Measurements from ENCODE around the gene UNC13C. TPM values are rescaled to one million over a fixed set of nuclear protein-coding genes. Genes with fewer than 3 reads are reported as not detected.

The UNC13C gene
- polyA plus RNA-seq, 1 of the 3 experiments (the other 2 are of a cell fraction) = not detected

Other genes with a start within 250 kb of the UNC13C start
- gene WDR72, start 218.8 kb upstream of the UNC13C start, polyA plus RNA-seq (2012; rRNA removed) = 0.02 TPM in 2 replicates